Keratinocyte (primary cell): ENCODE results near the gene SLX4.

ENCODE experiments used
- EZH2 ChIP-seq: IDR thresholded peaks from one replicate; pipeline ENCODE4 v1.6.1; 2012; ENCODE audit warnings: inconsistent platforms, mild to moderate bottlenecking, low read length, moderate library complexity
- TF ChIP-seq, protein P1 (sequence below), 3 experiments: IDR thresholded peaks in 1 of 3; conservative IDR thresholded peaks in 1 of 3; optimal IDR thresholded peaks in 1 of 3; 2 replicates in 2 of 3; 3 replicates in 1 of 3; pipeline versions ENCODE3 to v1.5.1; 2011; ENCODE audit warnings: low read length in 3 of 3, mild to moderate bottlenecking in 3 of 3, moderate library complexity in 2 of 3, control low read depth in 1 of 3, inconsistent platforms in 1 of 3; ENCODE audit not compliant: insufficient read depth in 2 of 3; ENCODE audit errors: extremely low read depth in 1 of 3

DNA sequence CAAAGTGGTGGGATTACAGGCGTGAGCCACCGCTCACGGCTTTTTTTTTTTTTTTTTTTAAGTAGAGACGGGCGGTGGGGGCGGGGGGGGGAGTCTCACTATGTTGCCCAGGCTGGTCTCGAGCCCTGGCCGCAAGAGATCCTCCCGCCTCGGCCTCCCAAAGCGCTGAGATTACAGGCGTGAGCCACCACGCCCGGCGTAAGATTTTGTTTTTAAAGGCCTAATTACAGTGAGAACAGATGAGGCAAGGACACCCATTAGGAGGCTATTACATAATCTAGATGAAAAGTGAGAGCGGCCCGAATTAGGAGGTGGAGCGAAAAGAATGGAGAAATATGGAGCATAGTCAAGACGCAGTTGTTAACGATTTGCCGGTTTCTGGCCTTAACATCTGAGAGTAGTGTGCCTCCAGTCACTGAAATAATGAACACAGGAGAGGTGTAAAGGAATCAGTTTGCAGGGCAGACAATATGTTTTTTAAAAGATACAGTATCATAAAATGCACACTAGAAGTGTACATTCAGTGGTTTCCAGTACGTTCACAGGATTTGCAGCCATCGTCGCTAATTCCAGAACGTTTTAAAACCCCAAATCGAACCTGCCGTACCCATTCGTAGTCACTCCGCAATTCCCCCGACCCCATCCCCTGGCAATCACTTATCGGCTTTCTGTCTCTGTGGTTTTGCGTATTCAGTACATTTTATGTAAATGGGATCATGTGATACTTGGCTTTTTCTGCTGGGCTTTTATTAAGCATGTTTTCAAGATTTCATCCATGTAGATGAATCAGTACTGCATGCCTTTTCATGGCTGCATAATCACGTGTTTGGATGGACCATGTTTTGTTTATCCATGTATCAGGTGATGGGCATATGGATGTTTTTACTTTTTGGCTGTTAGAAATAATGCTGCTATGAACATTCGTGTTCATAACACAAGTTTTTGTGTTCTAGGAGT, 1.4 kb upstream of the SLX4 start:
- TF ChIP-seq, protein P1, sequence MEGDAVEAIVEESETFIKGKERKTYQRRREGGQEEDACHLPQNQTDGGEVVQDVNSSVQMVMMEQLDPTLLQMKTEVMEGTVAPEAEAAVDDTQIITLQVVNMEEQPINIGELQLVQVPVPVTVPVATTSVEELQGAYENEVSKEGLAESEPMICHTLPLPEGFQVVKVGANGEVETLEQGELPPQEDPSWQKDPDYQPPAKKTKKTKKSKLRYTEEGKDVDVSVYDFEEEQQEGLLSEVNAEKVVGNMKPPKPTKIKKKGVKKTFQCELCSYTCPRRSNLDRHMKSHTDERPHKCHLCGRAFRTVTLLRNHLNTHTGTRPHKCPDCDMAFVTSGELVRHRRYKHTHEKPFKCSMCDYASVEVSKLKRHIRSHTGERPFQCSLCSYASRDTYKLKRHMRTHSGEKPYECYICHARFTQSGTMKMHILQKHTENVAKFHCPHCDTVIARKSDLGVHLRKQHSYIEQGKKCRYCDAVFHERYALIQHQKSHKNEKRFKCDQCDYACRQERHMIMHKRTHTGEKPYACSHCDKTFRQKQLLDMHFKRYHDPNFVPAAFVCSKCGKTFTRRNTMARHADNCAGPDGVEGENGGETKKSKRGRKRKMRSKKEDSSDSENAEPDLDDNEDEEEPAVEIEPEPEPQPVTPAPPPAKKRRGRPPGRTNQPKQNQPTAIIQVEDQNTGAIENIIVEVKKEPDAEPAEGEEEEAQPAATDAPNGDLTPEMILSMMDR (optimal IDR thresholded peaks at IDR 0.05 in 1 of 3, IDR thresholded peaks at IDR 0.05 in 1 of 3, conservative IDR thresholded peaks at IDR 0.05 in 1 of 3; ENCODE audit: extremely low read depth in 1 of 3, insufficient read depth in 2 of 3, low read length in 3 of 3): no peak
- TF ChIP-seq EZH2: no peak
